K562 (cell line): ENCODE data around the gene MAB21L4. TPM values are rescaled to one million over a fixed set of nuclear protein-coding genes. Genes with fewer than 3 reads are reported as not detected.

Experiments
- ATAC-seq: fragments of 200-7000 bp; cut with Tn5 transposase; 3 replicates; pipeline ENCODE4 v1.9.1; 2020; ENCODE audit warnings: moderate library complexity
- BruUV-seq: library from RNA; stranded (reverse); fragments of 400-500 nt; replicated peaks from 2 replicates; lab custom pipeline; 2021; lab: Mats Ljungman, UMichigan
- CTCF ChIA-PET: fragments of 300-600 bp; formaldehyde crosslinking; extraction: SDS; loops from one replicate; lab custom pipeline; 2021; ENCODE audit warnings: low intra/inter-chr PET ratio; lab: Yijun Ruan, JAX
- POLR2A ChIA-PET: fragments of 300-600, 350-650 bp; sonication (Branson Sonifier 250); formaldehyde crosslinking; extraction: SDS; loops from one replicate; lab custom pipeline; 2021; ENCODE audit warnings: antibody characterized with exemption, inconsistent platforms; lab: Yijun Ruan, JAX
- DNase-seq, 4 experiments: peaks; one replicate each; pipeline versions ENCODE4 v3.0.0 to v3.0.0-alpha.2; 2011 to 2018; ENCODE audit warnings: low spot score in 3 of 4, mixed read lengths in 3 of 4; ENCODE audit errors: extremely low read depth in 1 of 4
- FAIRE-seq: peaks from 2 replicates; lab custom pipeline; 2011; peaks lifted over from hg19 to GRCh38; lab: Jason Lieb, UNC
- H2AFZ ChIP-seq: 2 replicates; pipeline ENCODE4 v1.6.0; 2011; ENCODE audit warnings: low read depth, low read length, control low read depth, inconsistent platforms
- H3K27ac ChIP-seq: fragments of 200-600 bp; 3 replicates; pipeline ENCODE4 v1.8.0; 2011; ENCODE audit warnings: low read depth, mild to moderate bottlenecking, control low read depth, inconsistent platforms, low read length, moderate library complexity, mixed read lengths; ENCODE audit errors: extremely low read depth
- H3K27me3 ChIP-seq, 2 experiments: fragments of 300-600 bp in 1 of 2; 2 replicates in 1 of 2; 3 replicates in 1 of 2; pipeline versions ENCODE4 v1.6.0 to v1.8.0; 2011; ENCODE audit warnings: inconsistent platforms in 2 of 2, low read length in 2 of 2, mild to moderate bottlenecking in 1 of 2, mixed read lengths in 1 of 2, moderate library complexity in 1 of 2; ENCODE audit not compliant: control insufficient read depth in 2 of 2, insufficient read depth in 2 of 2
- H3K36me3 ChIP-seq: fragments of 300-600 bp; 3 replicates; pipeline ENCODE4 v1.8.0; 2011; ENCODE audit warnings: mild to moderate bottlenecking, low read length, inconsistent platforms; ENCODE audit not compliant: control insufficient read depth, insufficient read depth
- H3K4me1 ChIP-seq, 2 experiments: fragments of 200-600 bp in 1 of 2; replicated peaks in 1 of 2; 2 replicates in 1 of 2; 3 replicates in 1 of 2; pipeline versions ENCODE4 v1.5.1 to v1.8.0; 2011; ENCODE audit warnings: inconsistent platforms in 2 of 2, low read length in 2 of 2, mild to moderate bottlenecking in 1 of 2, mixed read lengths in 1 of 2, moderate library complexity in 1 of 2; ENCODE audit not compliant: control insufficient read depth in 2 of 2, insufficient read depth in 2 of 2
- H3K4me2 ChIP-seq: 2 replicates; pipeline ENCODE4 v1.6.1; 2011; ENCODE audit warnings: low read length, control low read depth, inconsistent platforms, mixed read lengths; ENCODE audit not compliant: insufficient read depth
- H3K4me3 ChIP-seq: fragments of 200-600 bp; sonication (generic), shearing (Covaris generic); 2 replicates; pipeline ENCODE4 v1.5.1; 2016; ENCODE audit warnings: control low read depth, inconsistent platforms
- H3K79me2 ChIP-seq: fragments of 200-600 bp; 3 replicates; pipeline ENCODE4 v1.8.0; 2011; ENCODE audit warnings: low read length, inconsistent platforms; ENCODE audit not compliant: control insufficient read depth, insufficient read depth
- H3K9ac ChIP-seq, 2 experiments: 2 replicates each; pipeline versions ENCODE4 v1.6.0 to v1.6.1; 2011; ENCODE audit warnings: low read depth in 2 of 2, low read length in 2 of 2, control low read depth in 1 of 2, inconsistent platforms in 1 of 2, mild to moderate bottlenecking in 1 of 2, mixed read lengths in 1 of 2; ENCODE audit not compliant: insufficient read depth in 1 of 2
- H3K9me1 ChIP-seq: one replicate; pipeline ENCODE4 v1.6.0; 2011; ENCODE audit warnings: inconsistent platforms, mild to moderate bottlenecking, low read length, moderate library complexity; ENCODE audit not compliant: control insufficient read depth, insufficient read depth
- H3K9me3 ChIP-seq: replicated peaks from 2 replicates; pipeline ENCODE4 v1.5.1; 2011; ENCODE audit warnings: low read depth, low read length, inconsistent platforms; ENCODE audit not compliant: control insufficient read depth, insufficient read depth
- H4K20me1 ChIP-seq: replicated peaks from 2 replicates; pipeline ENCODE4 v1.6.1; 2011; ENCODE audit warnings: low read length, inconsistent platforms, mixed read lengths; ENCODE audit not compliant: control insufficient read depth, insufficient read depth
- CAMTA2 ChIP-seq: fragments of 250-450 bp; sonication (Bioruptor Pico); conservative IDR thresholded peaks from 2 replicates; pipeline ENCODE4 v1.5.1; 2022
- CEBPB ChIP-seq: fragments of 450-650 bp; IDR thresholded peaks from 2 replicates; pipeline ENCODE4 v1.6.1; 2016; ENCODE audit warnings: missing genetic modification characterization, missing compliant biosample characterization
- ELF4 ChIP-seq: fragments of 450-650 bp; formaldehyde crosslinking; IDR thresholded peaks from 2 replicates; pipeline ENCODE4 v1.4.0; 2022; ENCODE audit warnings: missing genetic modification characterization
- GABPA ChIP-seq: fragments of 200-800 bp; sonication (Bioruptor generic); conservative IDR thresholded peaks from 2 replicates; pipeline ENCODE4 v1.6.1; 2016; ENCODE audit warnings: low read depth, missing genetic modification characterization, missing compliant biosample characterization
- GATAD2B ChIP-seq: fragments of 450-650 bp; IDR thresholded peaks from 2 replicates; pipeline ENCODE4 v1.6.1; 2017; ENCODE audit warnings: mild to moderate bottlenecking, borderline replicate concordance
- GTF2A2 ChIP-seq: IDR thresholded peaks from 2 replicates; pipeline ENCODE4 v1.6.1; 2016; ENCODE audit warnings: mild to moderate bottlenecking, missing genetic modification characterization, missing compliant biosample characterization
- HNRNPH1 ChIP-seq: fragments of 200-400 bp; formaldehyde crosslinking; optimal IDR thresholded peaks from 2 replicates; pipeline ENCODE3; 2017; ENCODE audit warnings: low read depth, mild to moderate bottlenecking, low read length, moderate library complexity
- IFI16 ChIP-seq: fragments of 250-450 bp; sonication (Bioruptor Pico); IDR thresholded peaks from 2 replicates; pipeline ENCODE4 v2.1.2; 2022; ENCODE audit warnings: mild to moderate bottlenecking, inconsistent platforms
- NCOA1 ChIP-seq: fragments of 450-650 bp; IDR thresholded peaks from 2 replicates; pipeline ENCODE4 v1.6.1; 2016; ENCODE audit warnings: low read depth
- NFIC ChIP-seq: fragments of 450-650 bp; IDR thresholded peaks from 2 replicates; pipeline ENCODE4 v1.6.1; 2017; ENCODE audit warnings: mild to moderate bottlenecking, inconsistent platforms
- SIRT6 ChIP-seq: IDR thresholded peaks from one replicate; pipeline ENCODE4 v1.6.1; 2012; ENCODE audit warnings: low read depth, mild to moderate bottlenecking, control low read depth, inconsistent platforms, low read length, moderate library complexity
- SIX5 ChIP-seq, 2 experiments: IDR thresholded peaks; 2 replicates each; pipeline ENCODE4 v1.6.1; 2011; ENCODE audit warnings: low read length in 2 of 2, borderline replicate concordance in 1 of 2, low read depth in 1 of 2, mild to moderate bottlenecking in 1 of 2, moderate library complexity in 1 of 2; ENCODE audit not compliant: insufficient read depth in 1 of 2
- SMAD2 ChIP-seq: fragments of 150-350 bp; IDR thresholded peaks from 2 replicates; pipeline ENCODE4 v1.6.1; 2014; ENCODE audit warnings: low read depth, mild to moderate bottlenecking, low read length
- TRIM28 ChIP-seq: fragments of 450-650 bp; IDR thresholded peaks from 2 replicates; pipeline ENCODE4 v1.6.1; 2017
- XRCC4 ChIP-seq: IDR thresholded peaks from one replicate; pipeline ENCODE4 v1.6.1; 2011; ENCODE audit not compliant: insufficient read depth, insufficient read length; ENCODE audit errors: extremely low read depth
- ZNF212 ChIP-seq: fragments of 450-650 bp; formaldehyde crosslinking; IDR thresholded peaks from 2 replicates; pipeline ENCODE4 v1.4.0; 2020; ENCODE audit warnings: mild to moderate bottlenecking
- WGBS: fragments of 100-300 bp; shearing (Covaris generic); methylation state at CpG from one replicate; pipeline ENCODE4 v1.1.6; 2016; ENCODE audit warnings: low coverage, mixed read lengths; ENCODE audit not compliant: insufficient coverage; ENCODE audit errors: missing lambda C conversion rate; 5-methylcytosine and 5-hydroxymethylcytosine counted together
- in situ Hi-C: fragments of 300-500 bp; cut with MboI; formaldehyde crosslinking; loops from 4 replicates; pipeline ENCODE4 v1.15.0; 2018; ENCODE audit warnings: inconsistent platforms, mixed read lengths
- intact Hi-C: fragments of 100-400 bp; cut with micrococcal nuclease; formaldehyde crosslinking; loops from 2 replicates; pipeline ENCODE4 v1.14.2; 2022
- polyA plus RNA-seq, 8 experiments: library from polyadenylated mRNA; depleted of rRNA in 4 of 8; stranded (reverse) in 5 of 8; unstranded in 3 of 8; fragments of >200 nt; fragmentation: Nextera tagmentation in 2 of 8; fragmentation: Illumina TruSeq in 1 of 8; extraction: Ambion mirVana in 2 of 8; extraction: Trizol in 1 of 8; gene quantifications; 2 replicates each; pipeline versions ENCODE4 v1.2.1 to v1.2.3, GENCODE V29; 2011 to 2014; ENCODE audit warnings: inconsistent platforms in 1 of 8, missing spikeins in 1 of 8
- total RNA-seq, 7 experiments: library from RNA; depleted of rRNA in 6 of 7; stranded (reverse); fragments of >200 nt in 6 of 7; fragmentation: Illumina TruSeq in 2 of 7; extraction: Trizol in 2 of 7; gene quantifications; 2 replicates each; pipeline versions ENCODE4 v1.2.1 to v1.2.3, GENCODE V29; 2011 to 2021; ENCODE audit warnings: low replicate concordance in 1 of 7
- TF ChIP-seq, protein P1 (sequence below): sonication (generic); formaldehyde crosslinking; IDR thresholded peaks from 2 replicates; pipeline ENCODE4 v1.9.0; 2022; ENCODE audit warnings: mild to moderate bottlenecking, missing genetic modification reagents

The MAB21L4 gene
- total and polyA plus RNA-seq, 9 of the 15 experiments (the other 6 are each of a cell fraction or from before 2014, with no cell fraction given): 0.03 TPM; not detected in 8

DNA sequence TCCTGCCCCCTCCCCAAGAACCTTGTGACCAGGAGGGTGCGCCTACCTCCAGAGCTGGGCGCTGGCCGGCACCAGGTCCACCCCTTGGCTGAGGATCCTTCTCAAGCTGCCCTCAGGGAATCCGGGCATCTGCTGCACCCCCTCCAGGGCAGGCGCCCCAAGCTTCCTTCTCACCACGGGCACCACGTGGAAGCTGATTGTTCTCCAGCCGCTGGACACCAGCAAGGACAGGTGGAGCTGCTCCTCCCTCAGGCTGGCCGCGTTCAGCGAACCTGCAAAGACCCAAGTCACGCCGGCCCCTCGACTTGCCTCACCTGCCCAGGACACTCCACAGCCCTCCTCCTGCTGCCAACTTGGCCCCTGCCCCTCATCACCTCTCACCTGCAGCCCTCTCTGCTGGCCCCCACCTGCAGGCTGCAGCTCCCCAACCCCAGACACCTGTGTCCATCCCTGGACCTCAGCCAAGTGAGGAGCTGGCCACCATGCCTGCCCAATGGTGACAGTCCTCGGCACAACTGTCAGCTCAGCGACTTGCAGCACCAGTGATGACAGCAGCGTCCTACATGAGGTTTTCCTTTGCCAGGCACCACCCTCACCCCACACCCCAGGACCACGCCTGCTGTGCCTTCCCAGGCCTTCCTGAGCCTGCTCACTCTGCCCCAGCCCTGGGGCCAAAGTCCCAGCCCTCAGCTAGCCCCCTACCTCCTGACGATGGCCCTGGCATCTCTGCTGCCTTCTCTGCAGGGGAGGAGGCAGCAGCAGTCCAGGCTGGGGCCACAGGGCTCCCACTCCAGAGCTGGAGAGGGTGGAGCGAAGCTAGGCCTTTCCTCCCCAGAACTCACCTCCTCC, 4.2 kb downstream of the MAB21L4 start:
- Histone ChIP-seq H3K4me1 (peaks cover 0 to 11% of the 10 kb centered on the region in 2 experiments; a peak in 2 of 5 replicates), H3K4me2 (no peak overlapping the region), H3K4me3 (no peak overlapping the region), H3K9me3 (no peaks in the 10 kb centered on the region), H3K36me3 (no peaks in the 10 kb centered on the region), H3K9me1 (no peaks in the 10 kb centered on the region), H3K9ac (no peak overlapping the region), H4K20me1 (no peaks in the 10 kb centered on the region), H3K27me3 (peaks cover 0 to 11% of the 10 kb centered on the region in 2 experiments; a peak in 3 of 5 replicates), H3K27ac (no peak overlapping the region), H2AFZ (no peak overlapping the region), H3K79me2 (no peaks in the 10 kb centered on the region)
- DNase-seq (no peak), FAIRE-seq (no peak), ATAC-seq (no peak)
- BruUV-seq: no TSS peak
- TF ChIP-seq SMAD2: no peak
- TF ChIP-seq NFIC: peak; percentile 42; the same call in 1 of the 2 replicates
- TF ChIP-seq CAMTA2 (CRISPR knock-in tag): no peak
- in situ Hi-C loops (no loop called here), intact Hi-C loops (no loop called here)
- WGBS: 5% methylated on average over 8 of the region's 20 CpGs
- ChIA-PET CTCF (no interaction called here), POLR2A (interaction anchor here (0.6 to 0.7 kb wide), 2 partner anchors 22 to 57 kb away, joined by 3 read pairs; no protein-coding TSS in a partner anchor)

DNA sequence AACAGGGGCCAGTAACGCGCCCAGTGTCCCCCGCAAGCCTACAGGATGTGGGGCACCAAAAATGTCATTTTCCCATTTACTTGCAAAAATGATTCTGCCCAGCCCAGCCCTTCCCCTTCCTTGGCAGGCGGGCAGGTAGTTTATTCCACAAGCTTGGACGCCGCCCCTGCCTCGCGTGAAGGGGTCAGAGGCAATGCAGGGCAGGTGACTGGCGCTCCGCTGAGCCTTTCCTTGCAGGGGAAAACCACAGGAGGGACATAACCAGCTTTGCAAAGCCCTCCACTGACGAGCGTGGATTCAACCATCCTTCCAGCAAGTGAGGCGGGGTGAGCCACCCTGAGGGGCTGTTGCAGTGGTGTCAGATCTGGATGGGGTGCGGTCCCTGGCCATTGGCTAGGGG, 5.3 kb downstream of the MAB21L4 start:
- H3K27ac ChIP-seq: no peak overlapping the region
- no TSS peak for BruUV-seq
- H4K20me1 ChIP-seq: no peaks in the 10 kb centered on the region
- DNase-seq: no peak
- in situ Hi-C loops: no loop called here
- no peak overlapping the region for H3K4me2 ChIP-seq
- H3K4me3 ChIP-seq: no peak overlapping the region
- no peaks in the 10 kb centered on the region for H3K9me1 ChIP-seq
- intact Hi-C loops: no loop called here
- 0% methylated on average over 6 of the region's 14 CpGs for WGBS
- peaks cover 0 to 11% of the 10 kb centered on the region in 2 experiments; a peak in 3 of 5 replicates for H3K27me3 ChIP-seq
- H3K36me3 ChIP-seq: no peaks in the 10 kb centered on the region
- H3K9ac ChIP-seq: no peak overlapping the region
- ChIA-PET CTCF (no interaction called here), POLR2A (interaction anchor here (0.5 kb wide), 1 partner anchor 810 kb away, joined by 3 read pairs; no protein-coding TSS in a partner anchor)
- no peak for ATAC-seq
- H3K79me2 ChIP-seq: no peaks in the 10 kb centered on the region
- peaks cover 0 to 11% of the 10 kb centered on the region in 2 experiments; a peak in 2 of 5 replicates for H3K4me1 ChIP-seq
- no peak for FAIRE-seq
- H2AFZ ChIP-seq: no peak overlapping the region
- no peaks in the 10 kb centered on the region for H3K9me3 ChIP-seq
- TF ChIP-seq GTF2A2 (no peak), SIRT6 (no peak), GABPA (tag) (no peak), XRCC4 (no peak), SIX5 (IDR thresholded peaks at IDR 0.05; ENCODE audit: borderline replicate concordance in 1 of 2, insufficient read depth in 1 of 2, low read depth in 1 of 2, low read length in 2 of 2) (no peak), CEBPB (tag) (no peak), GATAD2B (no peak), TRIM28 (no peak), ZNF212 (CRISPR knock-in tag) (no peak), NCOA1 (no peak), HNRNPH1 (no peak), IFI16 (CRISPR knock-in tag) (no peak), ELF4 (CRISPR knock-in tag) (no peak)
- TF ChIP-seq, protein P1, sequence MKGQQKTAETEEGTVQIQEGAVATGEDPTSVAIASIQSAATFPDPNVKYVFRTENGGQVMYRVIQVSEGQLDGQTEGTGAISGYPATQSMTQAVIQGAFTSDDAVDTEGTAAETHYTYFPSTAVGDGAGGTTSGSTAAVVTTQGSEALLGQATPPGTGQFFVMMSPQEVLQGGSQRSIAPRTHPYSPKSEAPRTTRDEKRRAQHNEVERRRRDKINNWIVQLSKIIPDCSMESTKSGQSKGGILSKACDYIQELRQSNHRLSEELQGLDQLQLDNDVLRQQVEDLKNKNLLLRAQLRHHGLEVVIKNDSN: no peak
